ENCODE data around the gene PLAU.
A peak's percentile ranks its signal among the peaks of the same experiment; 100 is the strongest.
"Not testable (repeated sequence)": the region's sequence is repeated elsewhere in the genome, so short reads cannot be mapped to it uniquely, and the experiment has no call there.

Gene PLAU

GRCh38 chr10:73922007-73922863, 11.3 kb downstream of the PLAU start:
- no peak for DNase-seq (ENCODE audit: low read depth)

- DNase-seq (ENCODE audit: low read depth) = no peak
Measured at GRCh38 chr10:73922864-73923133, 11.9 kb downstream of the PLAU start.

- no peak for DNase-seq (ENCODE audit: low read depth)
Measured at GRCh38 chr10:73923935-73924598, 13.1 kb downstream of the PLAU start.

GRCh38 chr10:73924935-73925334, 14.0 kb downstream of the PLAU start:
- DNase-seq (ENCODE audit: low read depth) = no peak

- DNase-seq (ENCODE audit: low read depth) = no peak
Measured at GRCh38 chr10:73925539-73925938, 14.6 kb downstream of the PLAU start.

- no peak for DNase-seq (ENCODE audit: low read depth)
Measured at GRCh38 chr10:73926152-73926764, 15.3 kb downstream of the PLAU start.

- DNase-seq (ENCODE audit: low read depth) = not testable (repeated sequence)
Measured at GRCh38 chr10:73930630-73931327, 19.8 kb downstream of the PLAU start.

GRCh38 chr10:73931767-73932619, 21.1 kb downstream of the PLAU start:
- DNase-seq (ENCODE audit: low read depth) = peak; percentile 56

GRCh38 chr10:73932620-73933112, 21.7 kb downstream of the PLAU start:
- DNase-seq (ENCODE audit: low read depth) = no peak

- DNase-seq (ENCODE audit: low read depth) = no peak
Measured at GRCh38 chr10:73934074-73934473, 23.1 kb downstream of the PLAU start.

- no peak for DNase-seq (ENCODE audit: low read depth)
Measured at GRCh38 chr10:73935895-73936294, 25.0 kb downstream of the PLAU start.

- DNase-seq (ENCODE audit: low read depth) = no peak
Measured at GRCh38 chr10:73937333-73938043, 26.6 kb downstream of the PLAU start.

GRCh38 chr10:73940634-73941221, 29.8 kb downstream of the PLAU start:
- DNase-seq (ENCODE audit: low read depth) = peak; percentile 81

GRCh38 chr10:73941300-73941699, 30.4 kb downstream of the PLAU start:
- DNase-seq (ENCODE audit: low read depth) = peak; percentile 37

GRCh38 chr10:73944356-73945100, 33.6 kb downstream of the PLAU start:
- DNase-seq (ENCODE audit: low read depth) = no peak

GRCh38 chr10:73946253-73947145, 35.6 kb downstream of the PLAU start:
- DNase-seq (ENCODE audit: low read depth) = no peak

- DNase-seq (ENCODE audit: low read depth) = no peak
Measured at GRCh38 chr10:73948947-73949633, 38.2 kb downstream of the PLAU start.
